Measurements from ENCODE around the gene PTPRD. TPM values are rescaled to one million over a fixed set of nuclear protein-coding genes. Genes with fewer than 3 reads are reported as not detected.

The PTPRD gene
- total RNA-seq, 1 donor: 26.3 TPM

- no peak for DNase-seq (ENCODE audit: low read depth)
Measured at GRCh38 chr9:8365466-8366160, 2247.2 kb downstream of the PTPRD start.

DNA sequence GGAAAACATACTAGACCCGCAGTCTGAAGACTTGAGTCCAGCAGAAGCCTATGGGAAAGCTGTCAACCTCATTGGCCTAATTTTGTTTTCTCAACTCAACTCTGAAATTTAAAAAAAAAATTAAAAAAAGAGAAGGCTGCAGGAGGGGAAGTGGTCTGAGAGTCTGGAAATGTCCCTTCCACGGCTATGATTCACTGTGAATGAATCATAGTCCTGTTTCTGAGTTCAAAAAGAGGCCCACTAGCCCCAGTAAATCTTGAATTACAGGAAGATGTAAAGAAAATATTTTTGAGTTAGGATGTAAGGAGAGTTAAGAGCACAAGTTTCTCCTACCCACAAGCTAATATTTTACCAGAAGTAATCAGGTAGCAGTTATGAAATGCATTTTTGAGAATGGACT is 2247.8 kb downstream of the PTPRD start:
- H3K4me3 ChIP-seq (ENCODE audit: low read depth, low read length): no peak overlapping the region
- peak; percentile 39 for DNase-seq (ENCODE audit: low read depth)
- TF ChIP-seq, protein P1, sequence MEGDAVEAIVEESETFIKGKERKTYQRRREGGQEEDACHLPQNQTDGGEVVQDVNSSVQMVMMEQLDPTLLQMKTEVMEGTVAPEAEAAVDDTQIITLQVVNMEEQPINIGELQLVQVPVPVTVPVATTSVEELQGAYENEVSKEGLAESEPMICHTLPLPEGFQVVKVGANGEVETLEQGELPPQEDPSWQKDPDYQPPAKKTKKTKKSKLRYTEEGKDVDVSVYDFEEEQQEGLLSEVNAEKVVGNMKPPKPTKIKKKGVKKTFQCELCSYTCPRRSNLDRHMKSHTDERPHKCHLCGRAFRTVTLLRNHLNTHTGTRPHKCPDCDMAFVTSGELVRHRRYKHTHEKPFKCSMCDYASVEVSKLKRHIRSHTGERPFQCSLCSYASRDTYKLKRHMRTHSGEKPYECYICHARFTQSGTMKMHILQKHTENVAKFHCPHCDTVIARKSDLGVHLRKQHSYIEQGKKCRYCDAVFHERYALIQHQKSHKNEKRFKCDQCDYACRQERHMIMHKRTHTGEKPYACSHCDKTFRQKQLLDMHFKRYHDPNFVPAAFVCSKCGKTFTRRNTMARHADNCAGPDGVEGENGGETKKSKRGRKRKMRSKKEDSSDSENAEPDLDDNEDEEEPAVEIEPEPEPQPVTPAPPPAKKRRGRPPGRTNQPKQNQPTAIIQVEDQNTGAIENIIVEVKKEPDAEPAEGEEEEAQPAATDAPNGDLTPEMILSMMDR (IDR thresholded peaks at IDR 0.05; ENCODE audit: insufficient read depth, low read depth, low read length): no peak

More at GRCh38 chr9:8365466-8366160, 2247.2 kb downstream of the PTPRD start:
- no peak overlapping the region for H3K4me3 ChIP-seq (ENCODE audit: low read depth, low read length)
- TF ChIP-seq, protein P1 (IDR thresholded peaks at IDR 0.05; ENCODE audit: insufficient read depth, low read depth, low read length): no peak

DNA sequence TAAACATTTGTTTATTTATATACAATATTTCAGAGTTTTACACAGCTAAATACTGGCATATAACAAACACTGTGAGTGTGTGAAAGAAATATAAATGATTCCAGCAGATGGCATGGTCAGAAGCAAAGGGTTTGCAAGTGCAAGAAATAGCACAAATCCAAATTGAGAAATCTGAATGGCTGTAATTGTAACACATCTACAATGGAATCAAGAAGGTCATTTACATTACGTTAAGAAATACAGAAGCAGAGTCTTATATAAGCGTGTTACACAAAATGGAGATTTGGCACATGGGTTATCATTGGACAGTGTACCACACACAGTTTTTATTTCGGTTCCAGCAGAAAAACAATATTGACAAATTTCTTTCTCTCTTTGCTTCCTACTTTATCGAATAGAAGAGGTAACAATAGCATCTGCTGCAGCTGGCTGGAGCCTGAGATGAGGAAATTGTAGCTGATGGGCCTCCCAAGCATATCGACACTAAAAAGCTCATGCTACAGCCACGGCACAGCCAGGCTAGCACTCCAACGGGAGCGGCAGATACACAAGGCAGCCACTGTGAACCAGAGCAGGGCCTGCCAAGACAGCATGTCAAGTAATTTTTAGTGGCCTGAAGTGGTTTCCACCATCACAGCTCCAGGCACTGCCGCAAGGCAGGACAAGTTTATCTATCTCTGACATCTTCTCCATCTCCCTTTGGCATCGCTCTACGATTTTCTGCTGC is 2248.6 kb downstream of the PTPRD start:
- DNase-seq (ENCODE audit: low read depth): no peak
- no peak overlapping the region for H3K4me3 ChIP-seq (ENCODE audit: low read depth, low read length)
- TF ChIP-seq, protein P1 (IDR thresholded peaks at IDR 0.05; ENCODE audit: insufficient read depth, low read depth, low read length): no peak

DNA sequence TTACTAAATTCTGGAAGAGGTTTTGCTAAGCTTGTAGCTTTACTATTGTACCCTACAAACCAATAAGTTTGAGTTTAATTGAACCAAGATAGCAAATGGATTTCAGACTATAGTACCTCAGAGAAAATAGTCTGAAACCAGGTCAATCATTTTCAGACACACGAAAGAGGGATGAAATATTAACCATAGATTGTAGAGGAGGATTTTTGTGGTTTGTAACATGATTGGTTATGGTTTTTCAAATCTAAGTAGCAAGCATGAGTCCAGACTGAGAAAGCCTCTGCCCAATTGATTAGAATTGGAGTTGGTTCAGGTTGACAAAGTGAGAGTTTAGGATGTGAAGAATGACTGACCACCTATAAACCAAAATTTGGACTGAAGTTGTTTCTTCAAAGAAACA is 2250.6 kb downstream of the PTPRD start:
- TF ChIP-seq, protein P1 (IDR thresholded peaks at IDR 0.05; ENCODE audit: insufficient read depth, low read depth, low read length): no peak
- DNase-seq (ENCODE audit: low read depth): no peak
- no peak overlapping the region for H3K4me3 ChIP-seq (ENCODE audit: low read depth, low read length)

GRCh38 chr9:8361364-8361763 is 2251.4 kb downstream of the PTPRD start:
- DNase-seq (ENCODE audit: low read depth): no peak
- TF ChIP-seq, protein P1 (IDR thresholded peaks at IDR 0.05; ENCODE audit: insufficient read depth, low read depth, low read length): no peak

DNA sequence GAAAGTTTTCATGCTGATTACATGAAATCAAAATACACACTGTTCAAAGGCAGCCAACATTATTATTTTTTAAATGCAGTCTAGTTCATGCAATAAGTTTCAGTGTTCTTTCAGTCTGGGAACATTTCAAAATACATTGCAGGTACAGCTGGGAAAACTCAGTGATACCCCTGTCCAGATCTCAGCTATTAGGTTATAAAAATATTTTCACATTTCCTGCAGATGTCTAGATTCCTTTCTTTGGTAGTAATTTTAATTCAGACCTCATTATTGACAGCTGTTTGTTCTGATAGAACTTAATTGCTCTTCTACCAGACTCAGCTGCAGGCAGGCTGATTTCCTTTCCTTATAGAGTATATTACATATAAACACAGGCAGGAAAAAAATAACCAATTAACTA is 2256.4 kb downstream of the PTPRD start:
- DNase-seq (ENCODE audit: low read depth): no peak
- TF ChIP-seq, protein P1 (IDR thresholded peaks at IDR 0.05; ENCODE audit: insufficient read depth, low read depth, low read length): no peak
- H3K4me3 ChIP-seq (ENCODE audit: low read depth, low read length): no peak overlapping the region

More at GRCh38 chr9:8361364-8361763, 2251.4 kb downstream of the PTPRD start:
- H3K4me3 ChIP-seq (ENCODE audit: low read depth, low read length): no peak overlapping the region

All from fibroblast of villous mesenchyme (primary cell).